A549 (cell line): ENCODE results near the gene MEGF9. TPM values are rescaled to one million over a fixed set of nuclear protein-coding genes. Genes with fewer than 3 reads are reported as not detected.

Experiments
- ATAC-seq, 2 experiments: fragments of 200-7000 bp in 1 of 2; fragments of >200 bp in 1 of 2; cut with Nextera tagmentation in 1 of 2; cut with Tn5 transposase in 1 of 2; 3 replicates each; pipeline versions ENCODE4 v1.8.0 to v1.9.1; 2018 to 2020; ENCODE audit warnings: mild to moderate bottlenecking in 1 of 2, moderate library complexity in 1 of 2
- CTCF ChIA-PET: fragments of 300-600 bp; sonication (Branson Sonifier 250); formaldehyde crosslinking; extraction: SDS; loops from one replicate; lab custom pipeline; 2021; ENCODE audit warnings: antibody characterized with exemption, inconsistent platforms; lab: Yijun Ruan, JAX
- POLR2A ChIA-PET: fragments of 350-600 bp; formaldehyde crosslinking; extraction: SDS; loops from one replicate; lab custom pipeline; 2021; ENCODE audit warnings: antibody characterized with exemption, inconsistent platforms; lab: Yijun Ruan, JAX
- DNase-seq, 2 experiments: peaks; one replicate each; pipeline versions ENCODE4 v3.0.0 to v3.0.0-alpha.2; 2011 to 2016; ENCODE audit warnings: low read depth in 1 of 2, low spot score in 1 of 2
- FAIRE-seq: peaks from 2 replicates; lab custom pipeline; 2011; peaks lifted over from hg19 to GRCh38; lab: Jason Lieb, UNC
- H3K27ac ChIP-seq, 2 experiments: fragments of >200 bp; sonication (Bioruptor Twin); formaldehyde crosslinking; 3 replicates each; pipeline ENCODE4 v1.5.1; 2016 to 2017
- H3K4me1 ChIP-seq: fragments of >200 bp; sonication (Bioruptor Twin); formaldehyde crosslinking; 3 replicates; pipeline ENCODE4 v1.6.1; 2016
- H3K4me2 ChIP-seq: fragments of >200 bp; sonication (Bioruptor Twin); formaldehyde crosslinking; 3 replicates; pipeline ENCODE4 v1.6.1; 2016
- H3K4me3 ChIP-seq: fragments of >200 bp; sonication (Bioruptor Twin); formaldehyde crosslinking; 3 replicates; pipeline ENCODE4 v1.5.1; 2016
- H3K9me3 ChIP-seq: fragments of >200 bp; sonication (Bioruptor Twin); formaldehyde crosslinking; 3 replicates; pipeline ENCODE4 v1.6.1; 2016
- BHLHE40 ChIP-seq: IDR thresholded peaks from 2 replicates; pipeline ENCODE4 v1.6.1; 2012; ENCODE audit warnings: low read depth, low read length, inconsistent platforms
- EP300 ChIP-seq, 2 experiments: fragments of >200 bp; sonication (Bioruptor Twin); formaldehyde crosslinking; IDR thresholded peaks; 2 replicates in 1 of 2; 3 replicates in 1 of 2; pipeline ENCODE4 v1.6.1; 2016 to 2017
- FOSL2 ChIP-seq, 2 experiments: fragments of 450-650 bp in 1 of 2; fragments of >200 bp in 1 of 2; sonication (Bioruptor Twin) in 1 of 2; formaldehyde crosslinking; IDR thresholded peaks; 2 replicates each; pipeline versions ENCODE4 v1.5.0 to v1.6.1; 2016 to 2020; ENCODE audit warnings: mild to moderate bottlenecking in 1 of 2, moderate library complexity in 1 of 2
- FOXS1 ChIP-seq: fragments of 250-450 bp; sonication (Bioruptor Pico); IDR thresholded peaks from 2 replicates; pipeline ENCODE4 v1.5.0; 2020; ENCODE audit warnings: mild to moderate bottlenecking, moderate library complexity
- GATA3 ChIP-seq: IDR thresholded peaks from 2 replicates; pipeline ENCODE4 v1.6.1; 2012; ENCODE audit warnings: borderline replicate concordance
- HOXA7 ChIP-seq: fragments of 250-450 bp; sonication (Bioruptor Pico); IDR thresholded peaks from 2 replicates; pipeline ENCODE4 v1.5.0; 2020; ENCODE audit warnings: mild to moderate bottlenecking, moderate library complexity
- JUN ChIP-seq, 2 experiments: fragments of >200 bp; sonication (Bioruptor Twin); formaldehyde crosslinking; IDR thresholded peaks; 2 replicates in 1 of 2; 3 replicates in 1 of 2; pipeline ENCODE4 v1.6.1; 2016 to 2017
- KDM1A ChIP-seq: fragments of 200-600 bp; sonication (generic); IDR thresholded peaks from 2 replicates; pipeline ENCODE4 v1.6.1; 2016; ENCODE audit warnings: low read depth, mild to moderate bottlenecking
- MAZ ChIP-seq: fragments of 150-350 bp; IDR thresholded peaks from 2 replicates; pipeline ENCODE4 v1.6.1; 2014; ENCODE audit warnings: antibody characterized with exemption, low read depth, low read length, borderline replicate concordance
- MYC ChIP-seq: IDR thresholded peaks from 2 replicates; pipeline ENCODE4 v1.6.1; 2012; ENCODE audit warnings: mild to moderate bottlenecking, inconsistent platforms, low read length, improper control_type of control experiment, borderline replicate concordance
- NR3C1 ChIP-seq: fragments of >200 bp; sonication (Bioruptor Twin); formaldehyde crosslinking; IDR thresholded peaks from 3 replicates; pipeline ENCODE4 v1.6.1; 2017
- TFCP2L1 ChIP-seq: fragments of 250-450 bp; sonication (Bioruptor Pico); IDR thresholded peaks from 2 replicates; pipeline ENCODE4 v1.5.0; 2021; ENCODE audit warnings: mild to moderate bottlenecking
- ZNF302 ChIP-seq: fragments of 250-450 bp; sonication (Bioruptor Pico); IDR thresholded peaks from 2 replicates; pipeline ENCODE4 v1.9.0; 2021; ENCODE audit warnings: inconsistent platforms, mild to moderate bottlenecking, moderate library complexity
- ZSCAN20 ChIP-seq: fragments of 250-450 bp; sonication (Bioruptor Pico); IDR thresholded peaks from 2 replicates; pipeline ENCODE4 v1.8.0; 2022; ENCODE audit warnings: mild to moderate bottlenecking, moderate library complexity
- WGBS: methylation state at CpG from one replicate; pipeline ENCODE4 v1.1.6; 2017; ENCODE audit errors: missing lambda C conversion rate; 5-methylcytosine and 5-hydroxymethylcytosine counted together
- polyA plus RNA-seq, 4 experiments: library from polyadenylated mRNA; depleted of rRNA in 3 of 4; stranded (reverse); fragments of >200 nt; fragmentation: RNase III in 1 of 4; extraction: RNeasy Plus Mini Kit Qiagen cat#74134 plus additional on column Dnase treatment in 1 of 4; gene quantifications; 2 replicates in 3 of 4; 3 replicates in 1 of 4; pipeline ENCODE4 v1.2.3, GENCODE V29; 2011 to 2017
- TF ChIP-seq, protein P1 (sequence below): fragments of 250-450 bp; sonication (Bioruptor Pico); IDR thresholded peaks from 2 replicates; pipeline ENCODE4 v1.5.0; 2020; ENCODE audit warnings: low read depth, mild to moderate bottlenecking, moderate library complexity
- TF ChIP-seq, protein P2 (sequence below): fragments of >200 bp; sonication (Bioruptor Twin); formaldehyde crosslinking; IDR thresholded peaks from 3 replicates; pipeline ENCODE4 v1.6.1; 2016
- TF ChIP-seq, protein P3 (sequence below): fragments of 150-350 bp; IDR thresholded peaks from 2 replicates; pipeline ENCODE4 v1.6.1; 2014; ENCODE audit warnings: low read depth, mild to moderate bottlenecking, low read length
- TF ChIP-seq, protein P4 (sequence below): fragments of 450-650 bp; IDR thresholded peaks from 2 replicates; pipeline ENCODE4 v1.6.1; 2014; ENCODE audit warnings: antibody characterized with exemption

The MEGF9 gene
- polyA plus RNA-seq, 2 of the 4 experiments (the other 2 are of a cell fraction): 25.7 to 33.4 TPM

DNA sequence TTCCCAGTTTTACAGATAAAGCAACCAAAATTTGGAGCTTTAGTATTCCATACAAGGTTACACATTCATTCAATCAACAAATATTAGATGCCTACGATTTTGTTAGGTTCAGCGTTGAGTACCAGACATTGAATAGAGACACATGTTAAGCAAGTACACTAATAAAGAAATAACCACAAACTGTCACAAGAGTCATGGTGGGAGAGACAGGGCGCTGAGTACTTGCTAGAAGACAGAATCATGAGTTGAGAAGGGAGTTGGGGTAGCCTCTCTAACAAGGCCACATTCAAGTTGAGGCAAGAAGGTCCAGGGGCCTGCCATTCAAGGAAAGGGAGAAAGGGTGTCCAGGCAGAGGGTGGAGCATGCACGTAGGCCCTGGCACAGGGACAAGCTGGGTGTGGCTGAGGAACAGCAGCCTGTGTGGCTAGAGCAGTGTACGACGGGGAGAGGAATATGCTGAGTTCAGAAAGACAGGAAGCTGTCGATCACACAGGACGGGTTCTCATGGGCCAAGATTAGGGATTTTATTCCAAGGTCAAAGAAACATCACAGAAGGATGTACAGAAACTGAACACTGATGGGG is 151.3 kb downstream of the MEGF9 start:
- no peak overlapping the region for H3K4me2 ChIP-seq
- POLR2A ChIA-PET: no interaction called here
- DNase-seq (no peak), ATAC-seq (no peak), FAIRE-seq (no peak)
- TF ChIP-seq, protein P1, sequence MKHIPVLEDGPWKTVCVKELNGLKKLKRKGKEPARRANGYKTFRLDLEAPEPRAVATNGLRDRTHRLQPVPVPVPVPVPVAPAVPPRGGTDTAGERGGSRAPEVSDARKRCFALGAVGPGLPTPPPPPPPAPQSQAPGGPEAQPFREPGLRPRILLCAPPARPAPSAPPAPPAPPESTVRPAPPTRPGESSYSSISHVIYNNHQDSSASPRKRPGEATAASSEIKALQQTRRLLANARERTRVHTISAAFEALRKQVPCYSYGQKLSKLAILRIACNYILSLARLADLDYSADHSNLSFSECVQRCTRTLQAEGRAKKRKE (CRISPR knock-in tag): no peak
- no peak for TF ChIP-seq MAZ
- TF ChIP-seq BHLHE40: no peak
- no peak for TF ChIP-seq ZNF302 (CRISPR knock-in tag)
- TF ChIP-seq FOXS1 (CRISPR knock-in tag): no peak
- no peak for TF ChIP-seq EP300 (IDR thresholded peaks at IDR 0.05)
- no peak for TF ChIP-seq KDM1A
- TF ChIP-seq, protein P2, sequence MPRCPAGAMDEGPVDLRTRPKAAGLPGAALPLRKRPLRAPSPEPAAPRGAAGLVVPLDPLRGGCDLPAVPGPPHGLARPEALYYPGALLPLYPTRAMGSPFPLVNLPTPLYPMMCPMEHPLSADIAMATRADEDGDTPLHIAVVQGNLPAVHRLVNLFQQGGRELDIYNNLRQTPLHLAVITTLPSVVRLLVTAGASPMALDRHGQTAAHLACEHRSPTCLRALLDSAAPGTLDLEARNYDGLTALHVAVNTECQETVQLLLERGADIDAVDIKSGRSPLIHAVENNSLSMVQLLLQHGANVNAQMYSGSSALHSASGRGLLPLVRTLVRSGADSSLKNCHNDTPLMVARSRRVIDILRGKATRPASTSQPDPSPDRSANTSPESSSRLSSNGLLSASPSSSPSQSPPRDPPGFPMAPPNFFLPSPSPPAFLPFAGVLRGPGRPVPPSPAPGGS: no peak
- TF ChIP-seq FOSL2 (IDR thresholded peaks at IDR 0.05): no peak
- no peak for TF ChIP-seq FOSL2 (CRISPR knock-in tag; IDR thresholded peaks at IDR 0.05)
- no peak for TF ChIP-seq HOXA7 (CRISPR knock-in tag)
- TF ChIP-seq MYC: no peak
- no peak for TF ChIP-seq JUN (IDR thresholded peaks at IDR 0.05)
- H3K4me1 ChIP-seq: no peaks in the 10 kb centered on the region
- CTCF ChIA-PET: interaction anchor here (0.7 to 1.0 kb wide), 3 partner anchors 9 to 119 kb away, joined by 3 read pairs; no protein-coding TSS in a partner anchor
- H3K27ac ChIP-seq: no peak overlapping the region
- 94% methylated on average over 8 of the region's 8 CpGs for WGBS
- no peaks in the 10 kb centered on the region for H3K9me3 ChIP-seq
- H3K4me3 ChIP-seq: no peak overlapping the region

DNA sequence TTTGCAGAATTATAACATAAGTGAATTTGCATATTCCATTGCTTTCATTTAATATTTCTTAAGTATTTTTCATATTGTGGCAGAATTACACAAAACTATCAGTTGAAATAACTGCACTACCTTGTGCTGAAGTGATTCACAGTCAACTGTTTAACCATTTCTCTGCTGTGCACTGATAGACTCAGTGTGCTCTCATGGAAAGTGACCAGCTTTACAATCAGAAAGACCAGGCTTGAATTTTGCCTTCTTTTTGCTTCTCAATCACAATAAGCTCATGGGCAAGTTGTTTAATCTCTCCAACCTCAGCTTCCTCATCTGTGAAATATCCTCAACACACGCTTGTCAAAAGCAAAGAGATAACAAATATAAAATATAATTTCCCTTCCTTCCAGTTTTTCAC is 152.6 kb downstream of the MEGF9 start:
- 92% methylated on average over 1 of the region's 1 CpG for WGBS
- Histone ChIP-seq H3K4me2 (no peak overlapping the region), H3K27ac (no peak overlapping the region), H3K9me3 (no peaks in the 10 kb centered on the region), H3K4me1 (no peaks in the 10 kb centered on the region), H3K4me3 (no peak overlapping the region)
- FAIRE-seq (no peak), DNase-seq (no peak), ATAC-seq (no peak)
- TF ChIP-seq EP300 (IDR thresholded peaks at IDR 0.05): no peak
- ChIA-PET POLR2A (no interaction called here), CTCF (no interaction called here)

DNA sequence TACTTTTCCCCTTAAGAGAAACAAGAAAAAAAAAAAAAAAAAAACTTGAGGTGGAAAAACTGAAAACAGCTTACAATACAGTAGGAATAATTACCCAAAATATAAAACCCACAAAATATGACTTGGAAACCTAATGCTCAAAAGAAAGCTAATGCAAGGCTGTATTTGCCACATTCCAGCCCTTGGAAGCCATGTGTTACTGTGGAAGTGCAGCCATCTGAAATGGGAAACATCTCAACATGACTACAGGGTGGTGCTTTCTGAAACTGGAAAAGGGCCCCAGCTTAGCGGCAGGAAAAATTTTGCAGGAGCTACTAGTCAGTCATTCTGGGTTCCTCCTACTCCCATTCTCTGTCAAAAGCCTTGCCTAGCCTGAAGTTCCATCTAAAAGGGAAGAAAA is 154.7 kb downstream of the MEGF9 start:
- Histone ChIP-seq H3K4me2 (no peak overlapping the region), H3K4me1 (no peaks in the 10 kb centered on the region), H3K4me3 (no peak overlapping the region), H3K27ac (no peak overlapping the region), H3K9me3 (no peaks in the 10 kb centered on the region)
- no peak for DNase-seq
- CTCF ChIA-PET: interaction anchor here (0.6 to 2.2 kb wide), 3 partner anchors 16 to 27 kb away, joined by 4 to 8 read pairs (median 4); no protein-coding TSS in a partner anchor
- no peak for FAIRE-seq
- POLR2A ChIA-PET: no interaction called here
- no peak for TF ChIP-seq MAZ
- no peak for TF ChIP-seq TFCP2L1 (CRISPR knock-in tag)
- TF ChIP-seq, protein P3, sequence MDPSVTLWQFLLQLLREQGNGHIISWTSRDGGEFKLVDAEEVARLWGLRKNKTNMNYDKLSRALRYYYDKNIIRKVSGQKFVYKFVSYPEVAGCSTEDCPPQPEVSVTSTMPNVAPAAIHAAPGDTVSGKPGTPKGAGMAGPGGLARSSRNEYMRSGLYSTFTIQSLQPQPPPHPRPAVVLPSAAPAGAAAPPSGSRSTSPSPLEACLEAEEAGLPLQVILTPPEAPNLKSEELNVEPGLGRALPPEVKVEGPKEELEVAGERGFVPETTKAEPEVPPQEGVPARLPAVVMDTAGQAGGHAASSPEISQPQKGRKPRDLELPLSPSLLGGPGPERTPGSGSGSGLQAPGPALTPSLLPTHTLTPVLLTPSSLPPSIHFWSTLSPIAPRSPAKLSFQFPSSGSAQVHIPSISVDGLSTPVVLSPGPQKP: no peak
- no peak for TF ChIP-seq ZSCAN20 (CRISPR knock-in tag)
- TF ChIP-seq, protein P4, sequence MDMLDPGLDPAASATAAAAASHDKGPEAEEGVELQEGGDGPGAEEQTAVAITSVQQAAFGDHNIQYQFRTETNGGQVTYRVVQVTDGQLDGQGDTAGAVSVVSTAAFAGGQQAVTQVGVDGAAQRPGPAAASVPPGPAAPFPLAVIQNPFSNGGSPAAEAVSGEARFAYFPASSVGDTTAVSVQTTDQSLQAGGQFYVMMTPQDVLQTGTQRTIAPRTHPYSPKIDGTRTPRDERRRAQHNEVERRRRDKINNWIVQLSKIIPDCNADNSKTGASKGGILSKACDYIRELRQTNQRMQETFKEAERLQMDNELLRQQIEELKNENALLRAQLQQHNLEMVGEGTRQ: no peak
- no peak for TF ChIP-seq GATA3
- no peak for TF ChIP-seq NR3C1
- ATAC-seq: no peak
- 100% methylated on average over 1 of the region's 1 CpG for WGBS
